ENCODE results near the gene USP17L26.
"Not testable (repeated sequence)": the region's sequence is repeated elsewhere in the genome, so short reads cannot be mapped to it uniquely, and the experiment has no call there.

- not testable (repeated sequence) for TF ChIP-seq POLR2A (IDR thresholded peaks at IDR 0.05; ENCODE audit: low read length); ELK1 (IDR thresholded peaks at IDR 0.05; ENCODE audit: low read depth, low read length); CTCF (IDR thresholded peaks at IDR 0.05); RAD21 (conservative IDR thresholded peaks at IDR 0.05 in 1 of 2, IDR thresholded peaks at IDR 0.05 in 1 of 2)
Observed at GRCh38 chr4:9348593-9348992, 14.1 kb downstream of the USP17L26 start, which contains the start of gene USP17L28.

Data from A549 (cell line).